Measurements from ENCODE around the gene TSACC.
"Not testable (repeated sequence)": the region's sequence is repeated elsewhere in the genome, so short reads cannot be mapped to it uniquely, and the experiment has no call there.

TSACC gene

DNA sequence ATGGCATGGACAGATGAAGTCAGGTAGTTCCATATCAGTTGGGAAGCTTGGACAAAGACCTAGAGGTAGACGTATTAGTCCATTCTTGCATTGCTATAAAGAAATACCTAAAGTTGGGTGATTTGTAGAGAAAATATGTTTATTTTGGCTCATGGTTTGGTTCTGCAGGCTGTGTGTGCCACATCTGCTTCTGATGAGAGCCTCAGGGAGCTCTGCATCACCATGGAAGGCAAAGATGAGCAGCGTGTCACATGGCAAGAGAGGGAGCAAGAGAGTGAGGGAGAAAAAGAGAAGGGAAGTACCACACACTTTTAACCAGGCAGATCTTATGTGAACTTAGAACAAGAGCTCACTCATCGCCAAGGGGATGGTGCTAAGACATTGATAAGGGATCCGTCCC, 9.0 kb downstream of the TSACC start:
- DNase-seq, result no peak

DNA sequence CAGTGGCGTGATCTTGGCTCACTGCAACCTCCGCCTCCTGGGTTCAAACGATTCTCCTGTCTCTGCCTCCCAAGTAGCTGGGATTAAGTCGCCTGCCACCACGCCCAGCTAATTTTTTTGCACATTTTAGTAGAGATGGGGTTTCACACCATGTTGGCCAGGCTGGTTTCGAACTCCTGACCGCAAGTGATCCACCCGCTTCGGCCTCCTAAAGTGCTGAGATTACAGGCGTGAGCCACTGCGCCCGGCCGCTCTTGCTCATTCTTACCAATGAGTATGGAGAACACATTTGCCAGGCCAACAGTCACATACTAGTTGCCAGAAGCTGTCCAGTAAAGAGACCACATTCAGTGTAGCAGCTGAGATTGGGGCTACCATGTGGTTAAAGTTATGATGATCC, 14.2 kb downstream of the TSACC start:
- DNase-seq, result not testable (repeated sequence)

GRCh38 chr1:156356262-156356874, 18.0 kb downstream of the TSACC start:
- no peak for DNase-seq

GRCh38 chr1:156356875-156357534, 18.7 kb downstream of the TSACC start:
- peak; percentile 56 for DNase-seq

DNA sequence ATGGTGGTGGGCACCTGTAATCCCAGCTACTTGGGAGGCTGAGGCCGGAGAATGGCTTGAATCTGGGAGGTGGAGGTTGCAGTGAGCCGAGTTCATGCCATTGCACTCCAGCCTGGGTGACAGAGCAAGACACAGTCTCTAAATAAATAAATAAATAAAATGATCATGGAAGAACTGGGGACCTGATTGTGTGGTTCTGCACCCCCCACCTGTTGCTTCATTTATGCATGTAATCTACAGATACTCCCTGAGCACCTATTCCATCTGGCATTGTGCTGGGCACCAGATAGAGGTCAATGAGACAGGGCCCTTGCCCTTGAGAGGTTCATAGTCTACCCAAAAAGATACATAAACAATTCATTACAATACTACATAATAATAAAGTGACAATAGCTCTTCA, 19.7 kb downstream of the TSACC start:
- no peak for DNase-seq

DNA sequence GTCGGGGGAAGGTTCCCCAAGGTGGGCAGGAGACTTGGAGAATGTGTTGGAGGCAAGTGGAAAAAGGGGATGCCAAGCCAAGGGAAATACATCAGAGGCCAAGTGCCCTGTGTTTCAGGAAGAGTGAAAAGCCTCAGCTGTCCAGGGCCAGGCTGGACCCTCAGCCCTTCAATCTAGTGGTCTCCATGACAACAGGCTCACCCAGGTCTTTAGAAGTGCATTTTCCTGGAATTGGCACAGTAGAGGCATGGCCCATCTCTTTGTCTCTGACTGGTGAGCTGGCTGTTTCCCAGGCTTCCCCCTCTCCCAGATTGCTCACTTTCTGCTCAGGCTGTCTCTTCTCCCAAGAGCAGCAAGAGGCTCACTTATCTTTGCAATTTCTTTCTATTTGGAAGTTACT, 20.3 kb downstream of the TSACC start:
- no peak for DNase-seq

DNA sequence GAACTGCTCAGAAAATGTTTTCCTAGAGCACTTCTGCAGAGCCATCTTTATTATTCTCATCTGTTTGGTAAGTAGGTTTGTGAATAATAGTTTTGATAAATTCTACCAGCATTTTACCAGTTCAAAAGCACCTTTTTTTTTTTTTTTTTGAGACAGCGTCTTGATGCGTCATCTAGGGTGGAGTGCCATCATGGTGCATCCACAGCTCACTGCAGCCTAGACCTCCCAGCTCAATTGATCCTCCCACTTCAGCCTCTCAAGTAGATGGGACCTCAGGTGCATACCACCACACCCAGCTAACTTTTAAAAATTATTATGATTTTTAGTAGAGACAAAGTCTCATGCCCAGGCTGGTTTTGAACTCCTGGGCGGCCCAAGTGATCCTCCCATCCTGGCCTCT, 20.9 kb downstream of the TSACC start:
- DNase-seq, result no peak

- DNase-seq, result no peak
Measured at GRCh38 chr1:156359973-156360372, 21.6 kb downstream of the TSACC start.

GRCh38 chr1:156360534-156360933, 22.2 kb downstream of the TSACC start:
- no peak for DNase-seq

- no peak for DNase-seq
Measured at GRCh38 chr1:156365754-156366153, 27.4 kb downstream of the TSACC start.

GRCh38 chr1:156366378-156367166, 28.2 kb downstream of the TSACC start:
- DNase-seq, result no peak

GRCh38 chr1:156367383-156368156, 29.2 kb downstream of the TSACC start:
- DNase-seq, result no peak

DNA sequence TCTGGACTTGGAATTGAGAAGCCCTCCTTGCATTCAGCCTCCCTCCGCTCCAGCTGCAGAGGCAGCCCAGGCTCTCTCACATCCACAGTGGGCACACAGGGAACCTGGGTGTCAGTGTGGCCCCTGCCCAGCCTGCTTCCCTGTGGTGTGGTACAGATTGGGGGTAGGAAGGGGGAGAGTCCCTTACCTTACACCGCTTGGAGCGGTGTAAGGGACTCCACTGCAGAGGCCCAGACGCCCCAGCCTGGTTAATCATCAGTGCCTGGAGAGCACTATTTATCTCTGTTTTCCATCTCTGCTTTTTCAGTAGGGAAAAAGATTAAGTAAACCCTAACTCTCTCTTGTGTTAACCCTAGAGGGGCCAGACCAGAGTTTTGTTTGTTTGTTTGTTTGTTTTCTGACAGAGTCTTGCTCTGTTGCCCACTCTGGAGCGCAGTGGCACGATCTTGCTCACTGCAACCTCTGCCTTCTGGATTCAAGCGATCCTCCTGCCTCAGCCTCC, 29.9 kb downstream of the TSACC start:
- DNase-seq, result no peak

DNA sequence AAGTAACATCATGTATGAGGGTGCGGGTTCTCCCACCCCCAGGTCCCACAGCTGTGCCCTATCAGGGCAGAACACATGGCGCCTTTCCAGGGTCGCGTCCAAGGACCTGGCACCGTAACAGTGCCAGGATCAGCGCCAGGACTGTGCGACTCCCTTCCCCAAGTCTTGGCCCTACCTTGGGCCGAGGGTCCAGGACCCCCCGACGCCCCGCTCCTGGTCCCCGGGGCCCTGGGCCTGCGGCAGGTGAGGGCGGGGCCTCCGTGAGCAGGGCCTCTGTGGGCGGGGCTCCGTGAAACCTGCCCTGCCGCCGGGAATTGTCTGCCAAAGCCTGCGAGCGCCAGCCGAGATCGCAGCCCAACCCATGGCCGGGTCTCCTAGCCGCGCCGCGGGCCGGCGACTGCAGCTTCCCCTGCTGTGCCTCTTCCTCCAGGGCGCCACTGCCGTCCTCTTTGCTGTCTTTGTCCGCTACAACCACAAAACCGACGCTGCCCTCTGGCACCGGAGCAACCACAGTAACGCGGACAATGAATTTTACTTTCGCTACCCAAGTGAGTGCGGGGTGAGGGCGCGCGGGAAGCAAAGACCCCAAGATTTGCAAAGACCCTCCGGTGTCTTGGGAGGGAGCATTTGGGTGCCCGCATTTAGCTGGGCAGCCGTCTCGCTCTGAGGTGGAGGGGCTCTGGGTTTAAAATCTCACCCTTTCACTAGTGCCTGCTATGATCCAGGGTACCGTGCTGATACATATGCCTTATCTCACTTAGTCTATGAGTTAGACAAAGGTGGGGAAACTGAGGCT, 30.8 kb downstream of the TSACC start, which contains the start of gene RHBG:
TSS of gene RHBG (plus strand) at position 323 of the 796 bp plus-strand sequence. CDS start at position 362, 39 bp downstream.
- DNase-seq, result peak; percentile 24

GRCh38 chr1:156369685-156370286, 31.5 kb downstream of the TSACC start:
- DNase-seq, result not testable (repeated sequence)

DNA sequence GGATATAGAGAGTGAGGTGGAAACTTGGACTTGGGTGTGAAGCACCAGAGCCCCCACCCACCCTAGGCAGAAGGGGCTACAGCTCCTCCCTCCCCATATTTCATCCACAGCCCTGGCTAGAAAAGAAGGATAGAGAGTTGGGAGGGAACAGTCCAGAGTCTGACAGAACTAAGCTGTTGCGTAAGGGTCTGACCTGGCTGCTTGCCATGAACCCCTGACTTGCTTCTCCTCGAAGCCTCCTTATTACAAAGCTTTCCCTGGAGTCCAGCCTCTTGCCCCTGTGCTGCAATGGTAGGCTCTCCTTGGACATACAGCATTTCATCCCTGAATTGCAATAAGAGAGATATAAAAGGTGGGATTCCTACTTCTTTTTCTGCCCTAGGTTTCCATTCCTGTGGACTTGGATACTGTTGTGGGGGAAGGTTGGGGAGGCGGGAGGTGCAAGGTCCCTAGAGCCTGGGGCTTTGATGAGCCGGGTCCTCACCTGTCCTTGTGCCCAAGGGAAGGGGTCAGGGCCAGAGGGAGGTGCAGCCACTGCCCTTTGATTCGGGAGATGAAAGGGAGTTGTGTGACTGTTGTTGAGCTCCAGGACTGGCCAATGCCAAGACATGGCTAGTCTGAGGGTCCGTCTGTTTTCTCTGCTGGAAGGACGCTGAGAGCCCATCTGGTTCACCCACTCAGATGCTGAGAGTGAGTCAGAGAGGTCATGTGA, 33.4 kb downstream of the TSACC start:
- no peak for DNase-seq

GRCh38 chr1:156372265-156372586, 33.9 kb downstream of the TSACC start:
- no peak for DNase-seq

- no peak for DNase-seq
Measured at GRCh38 chr1:156372876-156373275, 34.5 kb downstream of the TSACC start.

DNA sequence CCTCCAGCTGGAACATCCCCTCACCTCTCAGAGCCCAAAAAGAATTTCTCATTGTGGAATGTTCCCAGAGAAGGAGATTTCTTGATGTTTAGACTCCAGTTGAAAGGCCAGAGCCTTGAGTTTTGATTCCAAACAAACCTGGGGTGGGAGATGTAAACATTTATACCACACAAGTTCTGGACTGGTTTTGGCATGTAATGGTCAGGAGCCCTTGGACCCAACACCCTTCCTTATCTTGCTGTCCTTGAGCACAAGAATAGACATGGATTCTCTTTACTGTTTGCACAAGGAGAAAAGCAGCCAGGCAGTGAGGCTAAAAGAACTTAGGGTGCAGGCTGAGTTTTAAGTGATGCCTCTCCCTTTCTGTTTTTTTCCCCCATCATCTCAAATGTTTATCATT, 35.2 kb downstream of the TSACC start:
- DNase-seq, result no peak

DNA sequence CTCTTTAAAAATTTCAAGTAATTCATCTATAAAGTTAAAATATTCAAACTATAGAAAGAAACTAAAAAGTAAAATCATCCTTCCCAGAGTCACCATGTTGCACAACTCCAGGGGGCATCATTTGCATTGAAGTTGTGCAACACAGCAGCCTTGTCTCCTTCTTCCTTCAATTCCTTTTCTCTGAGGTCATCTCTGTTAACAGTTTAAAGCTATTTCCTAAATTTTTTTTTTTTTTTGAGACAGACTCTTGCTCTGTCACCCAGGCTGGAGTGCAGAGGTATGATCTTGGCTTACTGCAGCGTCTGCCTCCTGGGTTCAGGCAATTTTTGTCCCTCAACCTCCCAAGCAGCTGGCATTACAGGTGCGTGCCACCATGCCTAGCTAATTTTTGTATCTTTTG, 37.8 kb downstream of the TSACC start:
- DNase-seq, result no peak

Measured in activated CD4-positive, alpha-beta T cell treated with anti-CD3 and anti-CD28 coated beads, Interleukin-2, amount 50 U/mL, for 1 hour (primary cell).